ENCODE data around the gene SH3GL2.

Gene SH3GL2

GRCh38 chr9:17632994-17633393, 54.1 kb downstream of the SH3GL2 start:
- TF ChIP-seq CEBPB (IDR thresholded peaks at IDR 0.05) (no peak), TCF12 (IDR thresholded peaks at IDR 0.05; ENCODE audit: low read depth) (no peak), REST (IDR thresholded peaks at IDR 0.05; ENCODE audit: low read depth) (no peak)

- no peak for TF ChIP-seq CEBPB (IDR thresholded peaks at IDR 0.05)
- TF ChIP-seq EP300 (IDR thresholded peaks at IDR 0.05; ENCODE audit: borderline replicate concordance), result no peak
- TF ChIP-seq RAD21 (IDR thresholded peaks at IDR 0.05; ENCODE audit: low read depth), result no peak
- no peak for TF ChIP-seq CREB1 (IDR thresholded peaks at IDR 0.05; ENCODE audit: low read depth)
- no peak for TF ChIP-seq TCF12 (IDR thresholded peaks at IDR 0.05; ENCODE audit: low read depth)
- TF ChIP-seq YY1 (IDR thresholded peaks at IDR 0.05; ENCODE audit: low read depth), result no peak
- TF ChIP-seq EGR1 (IDR thresholded peaks at IDR 0.05), result no peak
- no peak for TF ChIP-seq REST (IDR thresholded peaks at IDR 0.05; ENCODE audit: low read depth)
- no peak for TF ChIP-seq MAX (IDR thresholded peaks at IDR 0.05)
- TF ChIP-seq FOXM1 (IDR thresholded peaks at IDR 0.05; ENCODE audit: borderline replicate concordance, low read depth), result no peak
- TF ChIP-seq NFIC (IDR thresholded peaks at IDR 0.05), result no peak
- no peak for TF ChIP-seq TEAD4 (IDR thresholded peaks at IDR 0.05)
- no peak for TF ChIP-seq TAF1 (IDR thresholded peaks at IDR 0.05; ENCODE audit: low read depth)
These were observed 56.4 kb downstream of the SH3GL2 start for GRCh38 chr9:17635115-17635890.

- no peak for TF ChIP-seq EGR1 (IDR thresholded peaks at IDR 0.05)
- no peak for TF ChIP-seq YY1 (IDR thresholded peaks at IDR 0.05; ENCODE audit: low read depth)
- TF ChIP-seq ZBTB7A (IDR thresholded peaks at IDR 0.05; ENCODE audit: low read depth), result no peak
- TF ChIP-seq CREB1 (IDR thresholded peaks at IDR 0.05; ENCODE audit: low read depth), result no peak
- no peak for TF ChIP-seq NFIC (IDR thresholded peaks at IDR 0.05)
- no peak for TF ChIP-seq TAF1 (IDR thresholded peaks at IDR 0.05; ENCODE audit: low read depth)
- TF ChIP-seq CEBPB (IDR thresholded peaks at IDR 0.05), result no peak
- no peak for TF ChIP-seq USF1 (IDR thresholded peaks at IDR 0.05)
- TF ChIP-seq RAD21 (IDR thresholded peaks at IDR 0.05; ENCODE audit: low read depth), result no peak
- no peak for TF ChIP-seq REST (IDR thresholded peaks at IDR 0.05; ENCODE audit: low read depth)
These were observed 57.5 kb downstream of the SH3GL2 start for GRCh38 chr9:17636349-17636748.

- TF ChIP-seq MAX (IDR thresholded peaks at IDR 0.05), result no peak
- TF ChIP-seq TCF12 (IDR thresholded peaks at IDR 0.05; ENCODE audit: low read depth), result no peak
- no peak for TF ChIP-seq CEBPB (IDR thresholded peaks at IDR 0.05)
- no peak for TF ChIP-seq CREB1 (IDR thresholded peaks at IDR 0.05; ENCODE audit: low read depth)
- TF ChIP-seq EGR1 (IDR thresholded peaks at IDR 0.05), result no peak
- no peak for TF ChIP-seq EP300 (IDR thresholded peaks at IDR 0.05; ENCODE audit: borderline replicate concordance)
- no peak for TF ChIP-seq FOXM1 (IDR thresholded peaks at IDR 0.05; ENCODE audit: borderline replicate concordance, low read depth)
- TF ChIP-seq ZBTB7A (IDR thresholded peaks at IDR 0.05; ENCODE audit: low read depth), result no peak
- TF ChIP-seq USF1 (IDR thresholded peaks at IDR 0.05), result no peak
- TF ChIP-seq YY1 (IDR thresholded peaks at IDR 0.05; ENCODE audit: low read depth), result no peak
- TF ChIP-seq TEAD4 (IDR thresholded peaks at IDR 0.05), result no peak
- no peak for TF ChIP-seq RAD21 (IDR thresholded peaks at IDR 0.05; ENCODE audit: low read depth)
- TF ChIP-seq NFIC (IDR thresholded peaks at IDR 0.05), result no peak
These were observed 58.0 kb downstream of the SH3GL2 start for GRCh38 chr9:17636821-17637220.
